T-helper 2 cell (primary cell): Measurements from ENCODE around the gene SLCO1C1.
"Not testable (repeated sequence)": the region's sequence is repeated elsewhere in the genome, so short reads cannot be mapped to it uniquely, and the experiment has no call there.

ENCODE experiments used
- DNase-seq, 5 experiments: peaks; one replicate each; pipeline versions ENCODE4 v3.0.0 to v3.0.0-alpha.2; 2012 to 2022
- total RNA-seq, 2 donors: gene quantifications; one replicate each; lab custom pipeline; 2026; lab: John Stamatoyannopoulos, UW

Gene SLCO1C1, protein sequence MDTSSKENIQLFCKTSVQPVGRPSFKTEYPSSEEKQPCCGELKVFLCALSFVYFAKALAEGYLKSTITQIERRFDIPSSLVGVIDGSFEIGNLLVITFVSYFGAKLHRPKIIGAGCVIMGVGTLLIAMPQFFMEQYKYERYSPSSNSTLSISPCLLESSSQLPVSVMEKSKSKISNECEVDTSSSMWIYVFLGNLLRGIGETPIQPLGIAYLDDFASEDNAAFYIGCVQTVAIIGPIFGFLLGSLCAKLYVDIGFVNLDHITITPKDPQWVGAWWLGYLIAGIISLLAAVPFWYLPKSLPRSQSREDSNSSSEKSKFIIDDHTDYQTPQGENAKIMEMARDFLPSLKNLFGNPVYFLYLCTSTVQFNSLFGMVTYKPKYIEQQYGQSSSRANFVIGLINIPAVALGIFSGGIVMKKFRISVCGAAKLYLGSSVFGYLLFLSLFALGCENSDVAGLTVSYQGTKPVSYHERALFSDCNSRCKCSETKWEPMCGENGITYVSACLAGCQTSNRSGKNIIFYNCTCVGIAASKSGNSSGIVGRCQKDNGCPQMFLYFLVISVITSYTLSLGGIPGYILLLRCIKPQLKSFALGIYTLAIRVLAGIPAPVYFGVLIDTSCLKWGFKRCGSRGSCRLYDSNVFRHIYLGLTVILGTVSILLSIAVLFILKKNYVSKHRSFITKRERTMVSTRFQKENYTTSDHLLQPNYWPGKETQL
- 0 reads per million in 2 donors for total RNA-seq

DNA sequence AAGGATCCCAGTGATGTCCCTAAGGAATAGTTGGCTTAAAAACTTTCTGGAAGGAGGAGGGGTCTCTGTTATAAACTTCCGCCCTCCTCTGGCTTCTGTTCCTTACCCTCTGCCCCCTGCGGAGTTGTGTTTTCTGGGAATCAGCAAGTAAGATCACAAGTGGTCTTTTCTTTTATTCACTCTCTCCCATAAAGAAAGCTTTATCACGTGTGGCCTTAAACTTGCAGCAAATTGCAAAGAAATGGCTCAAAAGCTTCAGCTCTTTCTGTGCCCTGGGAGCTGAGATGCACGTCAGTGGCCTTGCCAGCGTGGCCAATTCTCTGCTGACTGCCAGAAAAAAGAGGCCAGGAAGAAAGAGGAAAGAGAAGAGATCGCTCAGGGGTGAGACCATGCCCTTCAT, at the start of gene SLCO1C1:
Gene SLCO1C1, plus strand, starts transcription at position 101 of the 400 bp plus-strand sequence. CDS start 4,245 bp downstream, outside the sequence.
- DNase-seq, result no peak

DNA sequence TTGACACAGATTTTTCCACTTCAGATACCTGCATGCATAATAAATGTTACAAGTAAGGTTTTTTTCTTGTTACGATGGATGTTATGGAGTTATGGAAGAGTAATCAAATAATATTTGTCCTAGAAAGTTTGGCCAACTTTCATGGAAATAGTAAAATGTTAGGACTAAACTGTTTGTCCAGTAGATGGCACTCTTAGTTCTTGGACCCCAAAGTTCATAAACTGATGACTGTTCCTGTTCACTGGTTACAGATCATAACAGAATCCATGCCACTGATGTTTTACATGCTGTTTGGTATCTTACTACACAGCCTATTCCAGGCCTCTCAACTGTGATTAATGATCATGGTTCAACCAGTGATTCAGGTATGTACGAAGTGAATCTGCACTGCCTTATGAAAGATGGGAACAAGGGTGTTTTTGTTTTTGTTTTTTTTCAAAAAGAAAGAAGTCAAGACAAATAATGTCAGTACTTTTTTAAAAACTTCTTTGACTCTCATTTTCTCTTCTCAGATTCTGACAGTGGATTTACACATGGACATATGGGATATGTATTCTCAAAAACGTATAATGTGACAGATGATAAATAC, 48.8 kb upstream of the SLCO1C1 start:
- DNase-seq, result peak in 1 of 5 experiments; percentile 4

DNA sequence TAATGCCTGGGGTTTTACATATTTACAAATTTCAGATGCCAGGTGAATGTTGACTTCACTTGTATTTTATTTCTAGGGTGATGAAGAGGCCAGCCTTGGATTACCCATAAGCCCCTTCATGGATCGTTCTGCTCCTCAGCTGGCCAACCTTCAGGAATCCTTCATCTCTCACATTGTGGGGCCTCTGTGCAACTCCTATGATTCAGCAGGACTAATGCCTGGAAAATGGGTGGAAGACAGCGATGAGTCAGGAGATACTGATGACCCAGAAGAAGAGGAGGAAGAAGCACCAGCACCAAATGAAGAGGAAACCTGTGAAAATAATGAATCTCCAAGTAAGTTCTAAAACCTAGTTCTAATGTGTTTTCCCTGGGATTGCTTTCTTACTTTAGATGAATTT, 41.3 kb upstream of the SLCO1C1 start:
- no peak for DNase-seq

DNA sequence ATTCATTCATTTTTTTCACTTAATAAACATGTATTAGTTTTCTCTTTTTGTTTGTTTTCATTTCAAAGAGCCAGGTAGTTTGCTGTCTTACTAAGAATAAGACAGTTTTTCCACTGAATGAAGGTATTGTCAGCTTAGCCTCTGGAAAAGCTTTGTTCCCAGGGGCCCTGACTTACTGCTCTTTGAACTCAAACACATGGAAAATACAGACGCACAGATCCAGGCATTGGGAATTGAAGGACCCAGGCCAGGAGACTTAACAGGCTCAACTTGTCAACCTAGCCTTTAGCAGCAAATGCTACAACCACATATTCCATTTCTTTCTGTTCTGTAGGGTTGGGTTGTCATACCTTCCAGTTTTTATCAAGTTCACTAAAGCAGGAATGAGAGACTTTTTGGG, 38.5 kb upstream of the SLCO1C1 start:
- no peak for DNase-seq

DNA sequence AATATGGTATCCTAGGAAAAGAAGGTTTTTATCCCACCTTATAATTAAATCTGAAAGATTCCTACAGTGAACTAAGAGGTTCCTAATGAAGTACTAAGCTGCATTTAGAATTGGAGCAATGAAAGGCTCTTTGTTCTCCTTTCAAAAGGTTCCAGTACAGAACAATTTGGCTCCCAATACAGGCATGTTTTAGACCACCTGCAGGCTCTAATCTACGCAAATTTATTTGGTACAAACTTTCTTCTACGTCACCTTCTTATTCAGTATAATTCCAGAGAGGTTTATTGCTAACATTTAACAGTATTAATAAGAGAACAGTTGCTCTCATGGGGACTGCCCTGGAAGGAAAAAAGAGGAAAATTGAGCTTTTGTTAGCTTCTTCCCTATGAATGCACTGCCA, 37.6 kb upstream of the SLCO1C1 start:
- DNase-seq, result no peak

DNA sequence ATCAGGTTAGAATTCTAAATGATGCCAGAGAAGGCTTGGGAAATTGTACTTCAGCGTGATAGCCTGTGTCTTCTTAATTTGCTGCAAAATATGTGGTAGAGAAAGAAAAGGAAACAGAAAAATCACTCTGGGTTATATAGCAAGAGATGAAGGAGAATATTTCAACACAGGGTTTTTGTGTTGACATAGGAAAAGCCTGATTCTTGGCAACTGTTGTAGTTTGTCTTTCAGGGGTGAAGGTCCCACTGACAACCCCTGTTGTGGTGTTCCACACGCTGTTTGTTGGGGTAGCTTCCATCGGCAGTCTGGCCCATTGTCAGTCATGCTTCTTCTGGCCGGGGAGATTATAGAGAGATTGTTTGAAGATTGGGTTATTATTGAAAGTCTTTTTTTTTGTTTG, 13.8 kb upstream of the SLCO1C1 start:
- DNase-seq, result no peak

DNA sequence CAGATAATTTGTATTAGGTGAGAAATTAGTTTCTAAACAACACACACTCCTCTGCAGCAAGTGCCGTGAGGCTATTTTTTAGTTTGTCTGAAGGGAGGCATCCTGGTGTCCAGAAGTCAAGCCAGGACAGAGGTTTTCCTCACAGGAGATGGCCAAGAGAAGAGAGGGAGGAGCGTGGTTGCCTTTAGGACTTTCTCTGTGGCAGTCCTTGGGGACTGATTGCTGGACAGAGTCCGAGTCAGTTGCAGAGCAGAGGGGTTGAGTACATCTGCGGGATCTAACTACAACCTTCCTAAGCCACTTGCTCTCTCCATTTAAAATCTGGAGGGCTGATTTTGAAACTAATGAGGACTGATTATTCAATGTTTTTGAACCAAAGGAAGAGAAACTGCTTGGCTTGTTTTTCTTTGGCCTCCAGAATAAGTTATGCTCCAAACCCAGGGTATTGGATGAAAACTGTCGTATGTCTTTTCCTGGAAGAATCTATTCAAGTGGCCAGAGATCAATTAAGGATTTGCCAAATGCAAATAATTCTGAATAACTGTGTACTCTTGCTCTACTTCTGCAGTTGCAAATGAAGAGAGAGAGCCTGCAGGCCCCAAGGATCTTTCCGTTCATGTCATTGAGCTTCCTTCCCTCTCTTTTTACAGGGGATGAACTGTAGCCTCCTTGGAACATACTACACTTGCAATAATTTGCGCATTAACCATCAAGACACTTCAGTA, 1.2 kb downstream of the SLCO1C1 start:
- DNase-seq, result no peak

DNA sequence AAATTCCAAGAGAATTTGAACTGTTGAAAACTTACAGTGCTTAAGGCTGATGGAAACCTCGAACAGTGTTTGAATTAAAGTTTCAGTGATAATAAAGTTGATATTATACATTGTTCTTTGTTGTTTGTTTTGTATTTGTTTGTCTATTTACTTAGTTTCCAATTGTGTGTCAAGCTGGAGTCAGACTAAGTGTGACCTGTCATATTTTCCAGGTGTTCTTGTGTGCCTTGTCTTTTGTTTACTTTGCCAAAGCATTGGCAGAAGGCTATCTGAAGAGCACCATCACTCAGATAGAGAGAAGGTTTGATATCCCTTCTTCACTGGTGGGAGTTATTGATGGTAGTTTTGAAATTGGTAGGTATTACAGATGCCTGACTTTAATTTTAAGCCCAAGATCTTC, 6.0 kb downstream of the SLCO1C1 start:
- no peak for DNase-seq

DNA sequence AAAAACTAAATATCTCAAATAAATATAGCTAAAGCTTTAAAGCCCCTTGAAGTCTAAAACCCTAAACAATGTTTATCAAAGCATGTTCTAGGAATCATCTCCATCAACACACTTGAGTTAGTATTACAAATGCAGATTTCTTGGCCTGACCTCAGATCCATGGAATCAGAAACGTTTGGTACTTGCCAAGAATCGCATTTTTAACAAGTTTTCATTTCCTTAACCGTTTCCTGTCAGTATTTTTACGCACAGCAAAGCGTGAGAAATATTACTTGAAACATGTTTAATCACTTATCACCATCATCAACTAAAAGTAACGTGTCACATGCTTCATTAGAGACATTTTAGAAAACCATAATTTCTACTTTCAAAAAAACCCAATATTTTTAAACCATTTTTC, 9.7 kb downstream of the SLCO1C1 start:
- DNase-seq, result no peak

DNA sequence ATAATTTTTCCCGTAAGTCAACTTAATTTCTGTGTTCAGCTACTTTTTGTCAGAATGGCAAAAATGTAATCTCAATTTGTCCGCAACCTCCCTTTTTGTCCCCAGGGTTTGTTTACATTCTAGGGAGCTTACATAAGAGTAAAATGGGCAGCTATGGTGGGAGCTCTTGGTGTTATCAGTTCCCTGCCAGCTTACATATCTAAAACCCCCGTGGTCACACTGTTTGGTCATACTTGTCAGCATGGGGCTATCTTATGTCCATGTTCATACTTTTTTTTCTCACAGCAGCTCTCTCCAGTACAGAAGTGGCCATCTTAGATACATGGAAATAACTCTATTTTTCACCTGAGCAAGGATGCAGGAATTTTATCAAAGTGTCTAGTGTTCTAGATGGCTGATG, 16.7 kb downstream of the SLCO1C1 start:
- DNase-seq, result no peak

DNA sequence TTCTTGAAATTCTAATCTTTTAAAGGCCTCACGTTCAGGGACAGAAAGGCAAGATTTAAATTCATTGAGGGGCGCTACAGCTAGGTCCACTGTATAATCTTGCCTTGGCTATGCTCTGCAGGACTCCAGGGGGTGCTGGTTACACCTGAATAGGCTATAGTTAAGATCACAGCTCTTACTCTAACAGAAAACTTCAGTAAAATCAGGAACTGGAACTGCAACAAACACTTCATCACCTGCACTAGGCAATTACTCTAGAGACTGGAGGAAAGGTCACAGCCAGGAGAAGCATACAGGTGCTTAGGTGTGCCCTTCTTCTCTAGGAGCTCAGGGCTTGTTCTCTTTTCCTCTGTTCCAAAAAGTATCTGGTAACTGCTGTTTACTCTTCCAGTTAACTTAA, 20.9 kb downstream of the SLCO1C1 start:
- DNase-seq, result no peak

DNA sequence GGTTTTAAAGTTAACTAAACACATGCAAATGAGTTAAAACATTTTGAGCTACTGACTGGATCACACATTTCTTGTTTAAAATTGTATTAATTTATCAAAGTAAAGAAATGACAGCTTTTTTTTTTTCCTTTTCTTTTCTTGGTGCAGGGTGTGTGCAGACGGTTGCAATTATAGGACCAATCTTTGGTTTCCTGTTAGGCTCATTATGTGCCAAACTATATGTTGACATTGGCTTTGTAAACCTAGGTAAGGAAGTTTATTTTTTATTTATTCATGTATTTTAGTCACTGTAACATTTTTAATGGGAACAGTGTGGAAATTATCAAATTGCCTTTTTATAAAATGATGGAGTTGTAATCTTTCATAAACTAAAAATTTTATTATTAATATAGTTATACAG, 21.9 kb downstream of the SLCO1C1 start:
- DNase-seq, result no peak

DNA sequence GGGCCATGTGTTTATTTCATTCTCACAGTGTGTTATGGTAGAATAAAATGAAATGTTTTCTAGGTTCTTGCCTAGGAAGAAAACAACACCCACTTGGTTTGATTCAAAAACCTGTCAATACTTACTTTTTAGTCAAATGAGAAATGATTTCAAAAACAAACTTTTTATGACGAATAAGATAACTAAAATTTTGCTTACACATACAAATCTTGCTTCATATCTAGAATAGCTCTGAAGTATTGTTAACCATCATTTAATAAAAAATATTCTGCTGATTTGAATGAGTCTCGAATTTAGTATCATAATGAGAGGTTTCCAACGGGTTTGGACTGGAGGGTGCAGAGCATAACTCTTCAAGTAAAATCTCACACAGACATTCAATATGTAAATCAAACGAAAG, 23.2 kb downstream of the SLCO1C1 start:
- DNase-seq, result no peak

DNA sequence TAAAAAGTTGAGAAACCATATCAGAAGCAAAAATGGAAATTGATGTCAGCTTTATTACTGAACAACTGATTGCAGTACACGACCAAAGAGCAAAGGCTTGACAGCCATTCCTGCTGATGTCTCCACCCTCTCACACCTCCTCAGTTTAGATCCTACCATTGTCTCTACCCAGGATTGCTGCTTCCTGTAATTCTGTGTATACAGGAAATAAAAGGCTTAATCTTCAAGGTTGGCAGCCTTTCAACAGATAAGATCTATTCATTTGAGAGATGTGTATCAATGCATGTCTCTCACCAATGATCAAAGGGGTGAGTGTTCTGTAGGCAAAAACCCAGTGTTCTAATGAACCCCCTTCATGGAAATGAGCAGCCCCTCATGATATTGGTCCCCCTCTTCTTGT, 27.0 kb downstream of the SLCO1C1 start:
- no peak for DNase-seq

DNA sequence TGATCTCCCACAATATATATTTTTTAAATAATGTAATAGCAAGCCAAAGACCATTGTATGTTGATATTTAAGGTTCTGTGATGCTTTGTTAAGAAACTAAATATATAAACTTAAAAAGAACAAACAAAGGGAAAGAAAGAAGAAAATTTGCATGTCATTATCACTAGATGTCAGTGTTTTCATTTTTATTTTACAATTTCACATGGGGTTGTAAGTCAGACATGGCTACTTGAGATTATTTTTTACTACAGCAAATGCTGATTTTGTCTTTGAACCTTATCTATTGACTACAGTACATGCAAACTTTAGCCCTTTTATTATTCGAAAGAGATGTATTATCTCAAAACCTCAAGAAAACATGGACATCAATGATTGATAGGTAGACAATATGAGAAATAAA, 36.1 kb downstream of the SLCO1C1 start:
- DNase-seq, result no peak

DNA sequence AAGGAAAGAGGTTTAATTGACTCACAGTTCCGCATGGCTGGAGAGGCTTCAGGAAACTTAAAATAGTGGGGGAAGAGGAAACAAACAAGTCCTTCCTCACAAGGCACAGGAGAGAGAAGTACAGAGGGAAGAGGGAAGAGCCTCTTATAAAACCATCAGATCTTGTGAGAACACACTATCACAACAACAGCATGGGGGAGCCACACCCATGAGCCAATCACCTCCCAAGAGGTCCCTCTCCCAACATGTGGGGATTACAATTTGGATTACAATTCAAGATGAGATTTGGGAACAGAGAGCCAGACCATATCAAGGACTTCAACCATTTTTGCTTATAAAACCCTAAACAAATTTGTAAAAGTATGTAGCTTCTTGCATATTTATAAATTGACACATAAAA, 45.8 kb downstream of the SLCO1C1 start:
- DNase-seq, result no peak

DNA sequence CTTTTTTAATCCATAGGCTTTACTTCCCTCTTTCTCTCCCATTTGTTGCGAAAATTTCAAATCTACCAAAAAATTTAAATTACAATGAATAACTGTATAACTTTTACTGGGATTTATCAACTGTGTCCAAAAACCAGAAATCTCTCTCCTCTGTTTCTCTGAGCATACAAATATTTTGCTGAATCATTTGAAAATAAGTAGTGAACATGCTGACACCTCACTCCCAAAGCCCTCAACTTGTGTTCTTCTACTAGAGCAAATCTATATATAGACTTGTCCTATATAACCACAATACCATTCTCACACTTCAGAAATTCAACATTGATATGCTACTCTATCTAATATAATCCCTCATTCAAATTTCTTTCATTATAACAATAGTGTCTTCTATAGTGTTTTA, 53.1 kb downstream of the SLCO1C1 start:
- DNase-seq, result no peak

DNA sequence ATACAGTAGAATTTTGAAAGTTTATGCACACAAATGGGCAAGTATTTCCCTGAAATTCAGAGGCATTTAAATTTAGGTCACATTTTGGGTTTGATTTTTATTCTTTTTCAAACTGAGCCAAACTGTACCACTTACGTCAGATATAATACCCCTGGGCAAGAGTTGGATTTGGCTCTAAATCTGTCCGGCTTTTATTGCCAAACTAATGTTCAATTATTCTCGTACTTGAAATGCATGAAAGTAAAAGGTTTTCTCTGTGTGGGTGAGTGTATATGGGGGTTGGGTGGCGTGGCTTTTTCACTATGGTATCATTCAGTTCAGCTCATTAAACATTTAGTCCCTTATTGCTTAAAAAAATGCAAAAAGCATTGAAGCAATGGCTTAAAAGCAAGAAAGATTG, 55.9 kb downstream of the SLCO1C1 start:
- DNase-seq, result no peak

DNA sequence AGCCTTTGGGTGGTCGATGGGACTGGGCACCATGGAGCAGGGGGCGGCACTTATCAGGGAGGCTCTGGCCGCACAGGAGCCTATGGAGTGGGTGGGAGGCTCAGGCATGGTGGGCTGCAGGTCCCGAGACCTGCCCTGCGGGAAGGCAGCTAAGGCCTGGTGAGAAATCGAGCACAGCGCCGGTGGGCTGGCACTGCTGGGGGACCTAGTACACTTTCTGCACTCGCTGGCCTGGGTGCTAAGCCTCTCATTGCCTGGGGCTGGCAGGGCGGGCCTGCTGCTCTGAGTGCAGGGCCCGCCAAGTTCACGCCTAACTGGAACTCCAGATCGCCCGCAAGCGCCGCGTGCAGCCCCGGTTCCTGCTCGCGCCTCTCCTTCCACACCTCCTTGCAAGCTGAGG, 82.3 kb downstream of the SLCO1C1 start:
- no peak for DNase-seq

DNA sequence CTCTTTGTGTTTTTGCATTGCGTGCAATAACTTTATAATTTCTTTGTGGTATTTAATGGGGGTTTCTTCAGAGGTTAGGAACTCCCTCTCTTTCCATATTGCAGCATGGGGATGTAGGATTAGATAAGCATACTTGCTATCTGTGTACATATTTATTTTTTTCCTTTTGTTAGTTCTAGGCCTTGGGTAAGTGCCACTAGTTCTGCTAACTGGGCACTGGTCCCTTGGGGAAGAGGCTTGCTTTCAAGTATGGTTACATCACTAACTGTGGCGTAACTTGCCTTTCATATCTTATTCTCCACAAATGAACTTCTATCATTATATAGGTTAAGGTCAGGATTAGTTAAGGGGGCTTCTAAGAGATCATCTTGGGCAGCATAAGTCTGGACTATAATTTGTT, 83.8 kb downstream of the SLCO1C1 start:
- no peak for DNase-seq

DNA sequence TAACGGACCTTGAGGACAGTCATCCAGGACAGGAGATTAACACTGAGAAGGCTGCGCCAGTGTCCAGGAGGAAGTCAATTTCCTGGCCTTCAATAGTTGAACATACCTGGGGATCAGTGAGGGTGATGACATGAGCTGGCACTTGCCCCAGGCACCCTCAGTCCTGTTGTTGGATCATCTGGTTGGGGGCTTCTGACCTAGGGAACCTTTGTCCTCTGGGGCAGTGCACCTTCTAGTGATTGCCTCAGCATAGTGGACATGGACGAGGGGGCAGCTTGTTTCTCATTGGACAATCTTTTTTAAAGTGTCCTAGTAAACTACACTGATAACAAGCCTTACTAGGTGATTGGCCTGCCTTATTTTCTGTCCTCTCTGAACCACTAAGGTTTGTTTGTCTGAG, 84.8 kb downstream of the SLCO1C1 start:
- DNase-seq, result not testable (repeated sequence)

DNA sequence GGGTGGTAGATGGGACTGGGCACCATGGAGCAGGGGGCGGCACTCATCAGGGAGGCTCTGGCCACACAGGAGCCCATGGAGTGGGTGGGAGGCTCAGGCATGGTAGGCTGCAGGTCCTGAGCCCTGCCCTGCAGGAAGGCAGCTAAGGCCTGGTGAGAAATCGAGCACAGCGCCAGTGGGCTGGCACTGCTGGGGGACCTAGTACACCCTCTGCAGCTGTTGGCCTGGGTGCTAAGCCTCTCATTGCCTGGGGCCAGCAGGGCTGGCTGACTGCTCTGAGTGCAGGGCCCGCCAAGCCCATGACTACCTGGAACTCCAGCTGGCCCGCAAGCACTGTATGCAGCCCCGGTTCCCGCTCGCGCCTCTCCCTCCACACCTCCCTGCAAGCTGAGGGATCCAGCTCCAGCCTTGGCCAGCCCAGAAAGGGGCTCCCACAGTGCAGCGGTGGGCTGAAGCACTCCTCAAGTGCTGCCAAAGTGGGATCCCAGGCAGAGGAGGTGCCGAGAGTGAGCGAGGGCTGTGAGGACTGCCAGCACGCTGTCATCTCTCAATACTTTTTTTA, 88.7 kb downstream of the SLCO1C1 start:
- DNase-seq, result not testable (repeated sequence)

DNA sequence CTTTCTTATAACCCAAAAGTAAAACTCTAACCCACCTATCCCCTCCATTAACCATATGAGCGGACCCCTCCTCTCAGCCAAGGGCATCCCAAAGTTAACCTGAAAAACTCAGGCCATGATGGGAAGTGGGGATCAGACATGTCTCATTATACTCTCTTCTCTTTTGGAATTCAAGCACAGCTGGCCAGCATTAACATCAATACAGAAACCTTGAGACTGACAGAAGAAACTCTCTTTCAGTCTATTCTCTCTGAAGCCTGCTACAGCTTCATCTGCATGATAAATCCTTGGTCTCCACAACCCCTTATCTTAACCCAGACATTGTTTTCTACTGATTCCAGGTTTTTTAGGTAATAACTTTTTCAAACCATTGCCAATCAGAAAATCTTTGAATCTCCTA, 97.8 kb downstream of the SLCO1C1 start:
- DNase-seq, result no peak
